Left hindlimb (tissue), 1 donor: ENCODE measurements around the gene TM9SF2.
"Not testable (repeated sequence)": the region's sequence is repeated elsewhere in the genome, so short reads cannot be mapped to it uniquely, and the experiment has no call there.

Experiments
- DNase-seq: peaks from one replicate; pipeline ENCODE4 v3.0.0-alpha.2; 2018

The TM9SF2 gene

GRCh38 chr13:99540530-99540929 is 39.3 kb downstream of the TM9SF2 start:
- DNase-seq = no peak

GRCh38 chr13:99542788-99543406 is 41.6 kb downstream of the TM9SF2 start:
- DNase-seq = no peak

GRCh38 chr13:99545361-99545760 is 44.1 kb downstream of the TM9SF2 start:
- no peak for DNase-seq

- DNase-seq = no peak
Measured at GRCh38 chr13:99545979-99546378, 44.7 kb downstream of the TM9SF2 start.

- no peak for DNase-seq
Measured at GRCh38 chr13:99546878-99547277, 45.6 kb downstream of the TM9SF2 start.

GRCh38 chr13:99548448-99548847 is 47.2 kb downstream of the TM9SF2 start:
- DNase-seq = no peak

- DNase-seq = no peak
Measured at GRCh38 chr13:99553033-99553432, 51.8 kb downstream of the TM9SF2 start.

- DNase-seq = no peak
Measured at GRCh38 chr13:99555149-99555548, 53.9 kb downstream of the TM9SF2 start.

GRCh38 chr13:99556867-99557443 is 55.7 kb downstream of the TM9SF2 start:
- no peak for DNase-seq

GRCh38 chr13:99558570-99559180 is 57.4 kb downstream of the TM9SF2 start:
- no peak for DNase-seq

- no peak for DNase-seq
Measured at GRCh38 chr13:99559560-99559959, 58.3 kb downstream of the TM9SF2 start.

GRCh38 chr13:99563404-99563803 is 62.1 kb downstream of the TM9SF2 start:
- no peak for DNase-seq

GRCh38 chr13:99564386-99564785 is 63.1 kb downstream of the TM9SF2 start:
- no peak for DNase-seq

GRCh38 chr13:99565478-99566124 is 64.3 kb downstream of the TM9SF2 start:
- DNase-seq = no peak

GRCh38 chr13:99566125-99567083 is 65.1 kb downstream of the TM9SF2 start:
- DNase-seq = no peak

- not testable (repeated sequence) for DNase-seq
Measured at GRCh38 chr13:99568901-99569300, 67.6 kb downstream of the TM9SF2 start.

GRCh38 chr13:99572131-99572530 is 70.9 kb downstream of the TM9SF2 start:
- DNase-seq = no peak

- DNase-seq = no peak
Measured at GRCh38 chr13:99572921-99573320, 71.6 kb downstream of the TM9SF2 start.

- no peak for DNase-seq
Measured at GRCh38 chr13:99575376-99576120, 74.3 kb downstream of the TM9SF2 start.

- DNase-seq = no peak
Measured at GRCh38 chr13:99577934-99578917, 77.0 kb downstream of the TM9SF2 start.
